Stimulated activated CD4-positive, alpha-beta T cell treated with anti-CD3 and anti-CD28 coated beads, Interleukin-1b, Interleukin-23, amount 100 ng/mL, for 24 hours (primary cell): ENCODE measurements around the gene CELSR1.
A peak's percentile ranks its signal among the peaks of the same experiment; 100 is the strongest.

Experiments used
- DNase-seq, 4 experiments: peaks; one replicate each; pipeline ENCODE4 v3.0.0-alpha.2; 2020; ENCODE audit warnings: low read depth in 4 of 4, low spot score in 1 of 4

CELSR1 gene

DNA sequence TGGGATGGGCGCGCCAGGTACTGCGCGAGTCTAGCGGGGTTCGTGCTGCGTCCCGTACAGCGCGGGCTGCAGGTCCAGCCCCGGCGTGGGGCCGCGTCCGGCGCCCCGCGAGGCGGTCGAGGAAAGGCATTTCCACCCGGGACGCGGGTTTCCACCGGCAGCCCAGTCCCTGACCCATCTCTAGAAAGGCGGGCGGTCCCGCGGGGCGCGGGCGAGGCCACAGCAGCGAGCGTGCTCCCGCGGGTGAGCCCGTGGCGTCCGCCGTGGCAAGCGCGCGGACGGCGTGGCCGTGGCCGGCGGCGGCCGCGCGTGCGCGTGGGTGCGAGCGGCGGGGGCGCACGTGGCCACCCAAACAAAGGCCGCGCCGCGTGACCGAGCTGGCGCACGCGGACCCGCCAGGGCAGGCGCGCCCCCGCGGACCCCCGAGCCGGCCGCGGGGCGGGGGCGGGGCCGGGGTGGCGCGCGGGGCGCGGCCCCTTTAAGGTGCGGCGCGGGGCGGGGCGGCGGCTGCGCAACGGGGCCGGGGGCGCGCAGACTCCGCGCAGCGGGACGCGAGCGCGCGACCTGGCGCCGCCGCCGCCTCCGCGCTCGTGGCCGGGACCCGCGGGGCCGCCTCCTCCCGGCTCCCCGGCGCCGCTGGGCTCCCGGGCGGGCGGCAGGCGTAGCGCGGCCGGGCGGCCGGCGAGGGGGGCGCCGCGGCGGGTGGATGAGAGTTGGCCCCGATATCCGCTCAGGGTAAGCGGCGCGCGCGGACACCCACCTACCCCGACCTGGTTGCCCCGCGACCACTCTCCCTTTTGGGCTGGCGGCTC lies 39.3 kb upstream of the CELSR1 start:
- peak in 2 of 4 experiments; percentile 35 to 45 for DNase-seq

- no peak for DNase-seq
These were observed 38.6 kb upstream of the CELSR1 start for GRCh38 chr22:46575911-46576555.

GRCh38 chr22:46574993-46575910 lies 37.8 kb upstream of the CELSR1 start:
- DNase-seq: no peak

DNA sequence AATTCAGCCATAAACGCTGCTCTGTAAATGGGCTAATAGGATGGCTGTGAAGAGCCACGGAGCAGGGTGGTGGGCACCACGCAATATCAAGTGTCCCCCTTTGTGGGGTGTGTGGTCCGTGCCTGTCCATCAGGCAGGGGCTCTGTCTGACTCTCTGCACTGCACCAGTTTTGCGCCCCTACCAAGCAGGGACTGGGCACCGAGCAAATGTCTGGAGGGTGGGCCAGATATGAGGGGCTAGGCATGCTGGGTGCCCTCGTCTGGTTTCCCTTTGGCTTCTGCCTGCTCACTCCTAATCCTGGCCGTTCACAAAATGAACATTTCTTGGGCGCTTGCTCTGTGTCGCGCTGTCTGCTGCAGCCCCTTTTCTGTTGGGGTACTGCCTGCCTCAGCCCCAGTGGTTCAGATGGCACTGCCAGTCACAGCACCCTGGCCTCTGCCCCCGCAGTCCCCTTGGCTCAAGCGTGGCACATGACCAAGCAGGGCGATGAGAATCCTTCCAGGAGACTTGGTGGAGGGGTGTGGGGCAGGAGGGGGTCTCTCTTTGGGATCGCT lies 37.1 kb upstream of the CELSR1 start:
- DNase-seq: no peak

DNA sequence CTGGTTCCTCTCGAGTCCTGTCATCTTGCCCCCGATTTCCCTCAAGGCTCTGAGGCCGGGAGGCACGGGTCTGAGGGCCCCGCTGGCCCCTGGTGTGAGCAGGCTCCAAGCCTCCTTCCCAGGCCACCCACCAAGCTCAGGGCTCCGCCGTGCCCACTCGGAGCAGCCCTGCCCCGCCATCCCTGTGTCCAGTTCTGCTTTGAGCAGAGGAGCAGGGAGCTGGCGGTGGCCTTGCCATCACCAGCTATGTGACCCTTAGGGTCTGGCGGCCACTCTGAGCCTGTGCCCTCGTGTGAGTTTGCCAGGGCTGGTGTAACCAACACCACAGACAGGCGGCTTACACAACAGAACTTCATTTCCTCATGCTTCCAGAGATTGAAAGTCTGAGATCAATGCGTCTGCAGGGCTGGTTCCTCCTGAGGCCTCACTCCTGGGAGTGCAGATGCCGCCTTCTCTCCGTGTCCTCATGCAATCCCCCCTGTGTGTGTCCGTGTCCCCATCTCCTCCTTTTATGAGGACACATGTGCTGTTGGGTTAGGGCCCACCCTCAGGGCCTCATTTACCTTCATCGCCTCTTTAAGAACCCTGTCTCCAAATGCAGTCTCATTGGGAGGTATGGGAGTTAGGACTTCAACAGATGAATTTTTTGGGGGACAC lies 36.5 kb upstream of the CELSR1 start:
- DNase-seq: no peak

GRCh38 chr22:46572911-46573780 lies 35.7 kb upstream of the CELSR1 start:
- DNase-seq: no peak

DNA sequence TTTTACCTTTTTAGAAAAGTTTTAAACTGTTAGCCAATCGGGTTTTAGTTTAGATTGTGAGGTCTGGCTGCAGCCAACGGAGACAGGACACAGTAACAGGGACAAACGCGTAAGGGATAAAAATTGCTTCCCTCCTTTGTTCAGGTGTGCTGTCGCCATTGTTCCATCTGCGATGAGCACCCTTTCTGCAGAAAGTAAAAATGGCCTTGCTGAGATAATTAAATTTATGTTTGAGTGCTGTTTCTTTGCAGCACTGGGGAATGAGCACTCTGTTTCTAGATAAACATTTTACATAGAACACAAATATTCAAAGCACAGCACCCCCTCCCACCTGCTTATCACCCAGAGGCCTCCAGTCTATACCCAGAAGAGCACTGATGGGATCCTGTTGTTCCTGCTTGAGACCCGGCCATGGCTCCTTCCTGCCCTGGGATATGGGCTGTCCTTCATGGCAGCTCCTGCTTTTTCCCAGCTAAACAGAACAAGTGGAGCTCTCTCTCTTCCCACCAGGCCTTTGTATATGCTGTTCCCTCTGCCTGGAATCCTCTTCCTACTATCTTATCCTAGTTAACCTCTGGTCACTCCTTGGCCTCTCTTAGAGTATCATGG lies 34.3 kb upstream of the CELSR1 start:
- no peak for DNase-seq

- DNase-seq: no peak
These were observed 32.7 kb upstream of the CELSR1 start for GRCh38 chr22:46569848-46570695.

- DNase-seq: no peak
These were observed 31.8 kb upstream of the CELSR1 start for GRCh38 chr22:46569055-46569847.

DNA sequence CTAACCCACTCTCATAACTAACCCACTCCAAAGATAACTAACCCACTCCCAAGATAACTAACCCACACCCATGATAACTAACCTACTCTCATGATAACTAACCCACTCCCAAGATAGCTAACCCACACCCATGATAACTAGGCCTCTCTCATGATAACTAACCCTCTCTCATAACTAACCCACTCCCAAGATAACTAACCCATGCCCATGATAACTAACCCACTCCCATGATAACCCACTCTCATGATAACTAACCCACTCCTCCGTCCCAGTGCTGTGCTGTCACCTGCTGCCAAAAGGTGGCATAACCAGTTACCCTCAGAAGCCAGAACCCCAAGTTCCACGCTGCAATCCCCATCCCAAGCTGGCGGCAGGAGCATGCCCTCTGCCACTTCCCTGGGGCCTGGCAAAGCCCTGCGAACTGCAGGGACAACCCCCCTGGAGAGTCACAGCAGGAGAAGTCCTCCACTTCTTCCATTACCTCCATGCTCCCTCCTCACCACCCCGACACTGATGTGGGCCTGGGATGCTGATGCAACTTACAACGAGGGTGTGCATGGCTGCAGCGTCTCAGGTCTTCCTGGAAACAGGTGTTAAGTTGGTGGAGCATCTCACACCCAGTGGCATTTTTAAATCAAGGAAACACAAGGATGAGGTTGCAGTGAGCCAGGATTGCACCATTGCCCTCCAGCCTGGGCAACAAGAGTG lies 30.8 kb upstream of the CELSR1 start:
- DNase-seq: no peak

DNA sequence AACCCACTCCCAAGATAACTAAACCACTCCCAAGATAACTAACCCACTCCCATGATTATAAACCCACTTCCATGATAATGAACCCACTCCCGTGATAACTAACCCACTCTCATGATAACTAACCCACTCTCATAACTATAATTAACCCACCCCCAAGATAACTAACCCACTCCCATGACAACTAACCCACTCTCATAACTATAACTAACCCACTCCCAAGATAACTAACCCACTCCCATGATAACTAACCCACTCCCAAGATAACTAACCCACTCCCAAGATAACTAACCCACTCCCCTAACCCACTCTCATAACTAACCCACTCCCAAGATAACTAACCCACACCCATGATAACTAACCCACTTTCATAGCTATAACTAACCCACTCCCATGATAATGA lies 30.1 kb upstream of the CELSR1 start:
- DNase-seq: no peak

GRCh38 chr22:46564084-46564714 lies 26.8 kb upstream of the CELSR1 start:
- no peak for DNase-seq

DNA sequence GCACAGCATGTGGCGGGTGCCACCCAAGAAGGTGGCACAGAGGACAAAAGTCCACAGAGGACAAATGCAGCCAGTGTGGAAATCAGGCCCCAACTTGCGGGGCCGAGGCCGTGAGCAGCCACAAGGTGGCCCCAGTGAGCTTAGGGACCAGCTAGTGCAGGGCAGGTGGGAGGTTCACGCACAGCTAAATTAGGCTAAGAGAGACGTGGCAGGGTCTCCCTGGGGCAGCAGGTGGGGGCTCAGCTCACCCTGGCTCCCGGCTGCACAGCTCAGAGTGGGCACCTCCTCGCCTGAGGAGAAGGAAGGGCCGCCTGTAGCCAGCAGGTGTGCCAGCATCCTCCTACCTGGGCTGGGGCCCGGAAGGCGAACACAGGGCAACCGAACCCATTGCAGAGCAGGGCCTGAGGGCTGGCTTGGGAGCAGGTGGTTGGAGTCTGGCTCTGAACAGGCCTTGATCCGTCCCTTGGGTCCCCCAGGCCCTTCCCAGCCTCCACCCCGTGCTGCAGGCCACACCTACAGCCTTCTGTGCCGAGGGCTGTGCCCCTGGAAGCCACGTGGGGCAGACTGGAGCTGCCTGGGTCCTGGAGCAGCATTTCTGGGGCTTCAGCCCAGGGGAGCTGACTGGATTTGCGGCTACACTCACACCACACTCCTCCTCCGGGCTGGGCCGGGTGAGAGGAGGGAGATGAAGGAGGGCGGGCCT lies 26.1 kb upstream of the CELSR1 start:
- DNase-seq: peak; percentile 59 to 75 (median 68)

- peak in 1 of 4 experiments; percentile 15 for DNase-seq
These were observed 24.1 kb upstream of the CELSR1 start for GRCh38 chr22:46561435-46561905.

- DNase-seq: no peak
These were observed 23.4 kb upstream of the CELSR1 start for GRCh38 chr22:46560696-46561295.
